Measurements from ENCODE around the gene NMT2.

Gene NMT2

DNA sequence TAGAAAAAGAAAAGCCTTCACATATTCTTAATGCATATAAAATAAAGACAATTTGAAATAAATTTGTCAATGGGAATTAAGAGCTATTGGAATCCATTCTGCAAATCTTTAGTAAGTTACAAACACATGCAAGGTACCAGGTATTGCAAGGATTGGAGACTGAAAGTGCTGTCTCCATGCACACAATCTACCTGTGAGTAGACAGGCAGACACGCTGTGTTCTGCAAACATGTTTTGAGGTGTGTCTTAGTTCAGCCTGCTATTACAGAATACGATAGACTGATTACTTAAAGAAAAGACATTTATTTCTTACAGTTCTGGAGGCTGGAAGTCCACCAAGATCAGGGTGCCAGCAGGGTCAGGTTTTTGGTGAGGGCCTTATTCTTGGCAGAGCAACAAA, 10.0 kb downstream of the NMT2 start:
- no peaks in the 10 kb centered on the region for H3K36me3 ChIP-seq (ENCODE audit: control insufficient read depth in 4 of 4, insufficient read depth in 4 of 4, low read length in 3 of 4)
- 100% methylated on average over 2 of the region's 2 CpGs for WGBS (ENCODE audit: insufficient coverage)
- DNase-seq = no peak
- CTCF ChIA-PET = no interaction called here
- POLR2A ChIA-PET = no interaction called here
- H3K9me3 ChIP-seq (ENCODE audit: control extremely low read depth in 1 of 5, control insufficient read depth in 4 of 5, insufficient read depth in 2 of 5, low read depth in 1 of 5, low read length in 4 of 5) = no peaks in the 10 kb centered on the region
- peaks cover 0 to 7% (median under 1%) of the 10 kb centered on the region in 4 experiments for H3K4me1 ChIP-seq (ENCODE audit: control extremely low read depth in 1 of 4, control insufficient read depth in 4 of 4, insufficient read depth in 4 of 4, low read length in 3 of 4)
- H3K27ac ChIP-seq (ENCODE audit: insufficient read depth in 1 of 2, low read depth in 1 of 2, low read length in 2 of 2, poor library complexity in 1 of 2, severe bottlenecking in 2 of 2) = no peak overlapping the region
- no peak overlapping the region for H3K4me3 ChIP-seq (ENCODE audit: control insufficient read depth in 1 of 7, extremely low read depth in 1 of 7, insufficient read depth in 4 of 7, low read depth in 2 of 7, low read length in 6 of 7)
- no peaks in the 10 kb centered on the region for H3K27me3 ChIP-seq (replicated peaks in 2 of 5; ENCODE audit: control insufficient read depth in 4 of 5, insufficient read depth in 5 of 5, low read length in 4 of 5)

DNA sequence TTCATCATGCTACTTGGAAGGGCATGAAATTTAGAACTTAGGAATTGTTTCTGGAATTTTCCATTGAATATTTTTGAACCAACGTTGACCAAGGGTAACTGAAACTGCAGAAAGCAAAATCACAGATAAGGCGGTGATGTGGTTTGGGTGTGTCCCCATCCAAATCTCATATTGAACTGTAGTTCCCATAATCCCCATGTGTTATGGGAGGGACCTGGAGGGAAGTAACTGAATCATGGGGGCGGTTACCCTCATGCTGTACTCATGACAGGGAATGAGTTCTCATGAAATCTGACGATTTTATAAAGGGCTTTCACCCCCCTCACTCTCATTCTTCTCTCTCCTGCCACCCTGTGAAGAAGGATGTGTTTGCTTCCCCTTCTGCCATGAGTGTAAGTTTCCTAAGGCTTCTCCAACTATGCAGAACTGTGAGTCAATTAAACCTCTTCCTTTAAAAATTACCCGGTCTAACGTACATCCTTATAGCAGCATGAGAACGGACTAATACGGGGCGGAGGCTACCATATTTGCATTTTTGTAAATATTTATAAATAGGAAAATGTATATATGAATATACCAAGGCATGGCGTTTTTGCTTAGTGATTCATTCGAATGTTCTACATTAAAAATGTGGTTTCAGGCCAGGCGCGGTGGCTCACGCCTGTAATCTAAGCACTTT, 12.4 kb downstream of the NMT2 start:
- Histone ChIP-seq H3K27me3 (replicated peaks in 2 of 5; ENCODE audit: control insufficient read depth in 4 of 5, insufficient read depth in 5 of 5, low read length in 4 of 5) (no peaks in the 10 kb centered on the region), H3K4me3 (ENCODE audit: control insufficient read depth in 1 of 7, extremely low read depth in 1 of 7, insufficient read depth in 4 of 7, low read depth in 2 of 7, low read length in 6 of 7) (no peak overlapping the region), H3K27ac (ENCODE audit: insufficient read depth in 1 of 2, low read depth in 1 of 2, low read length in 2 of 2, poor library complexity in 1 of 2, severe bottlenecking in 2 of 2) (no peak overlapping the region), H3K9me3 (ENCODE audit: control extremely low read depth in 1 of 5, control insufficient read depth in 4 of 5, insufficient read depth in 2 of 5, low read depth in 1 of 5, low read length in 4 of 5) (no peaks in the 10 kb centered on the region), H3K4me1 (ENCODE audit: control extremely low read depth in 1 of 4, control insufficient read depth in 4 of 4, insufficient read depth in 4 of 4, low read length in 3 of 4) (no peaks in the 10 kb centered on the region), H3K36me3 (ENCODE audit: control insufficient read depth in 4 of 4, insufficient read depth in 4 of 4, low read length in 3 of 4) (no peaks in the 10 kb centered on the region)
- ChIA-PET CTCF (no interaction called here), POLR2A (no interaction called here)
- DNase-seq = no peak
- 97% methylated on average over 8 of the region's 14 CpGs for WGBS (ENCODE audit: insufficient coverage)

DNA sequence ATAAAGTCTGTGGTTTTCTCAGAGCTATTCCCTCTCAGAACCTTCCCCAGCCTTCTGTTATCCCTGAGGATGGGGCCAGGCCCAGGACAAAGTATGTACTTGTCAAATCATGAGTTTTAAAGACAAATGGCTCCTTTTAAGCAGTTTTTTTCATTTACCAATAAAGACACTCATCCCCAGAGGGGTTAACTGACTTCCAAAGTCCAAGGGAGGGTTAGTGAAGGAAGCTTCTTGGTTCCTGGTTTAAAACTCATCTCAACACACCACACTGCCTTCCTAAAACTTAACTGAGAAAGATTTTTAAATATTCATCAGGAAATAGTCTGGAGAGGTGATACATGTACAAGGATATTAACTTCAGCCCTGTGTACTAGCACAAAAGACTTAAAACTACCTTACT, 15.9 kb downstream of the NMT2 start:
- no peaks in the 10 kb centered on the region for H3K27me3 ChIP-seq (replicated peaks in 2 of 5; ENCODE audit: control insufficient read depth in 4 of 5, insufficient read depth in 5 of 5, low read length in 4 of 5)
- POLR2A ChIA-PET = no interaction called here
- no peaks in the 10 kb centered on the region for H3K4me1 ChIP-seq (ENCODE audit: control extremely low read depth in 1 of 4, control insufficient read depth in 4 of 4, insufficient read depth in 4 of 4, low read length in 3 of 4)
- no peaks in the 10 kb centered on the region for H3K36me3 ChIP-seq (ENCODE audit: control insufficient read depth in 4 of 4, insufficient read depth in 4 of 4, low read length in 3 of 4)
- no peak overlapping the region for H3K4me3 ChIP-seq (ENCODE audit: control insufficient read depth in 1 of 7, extremely low read depth in 1 of 7, insufficient read depth in 4 of 7, low read depth in 2 of 7, low read length in 6 of 7)
- CTCF ChIA-PET = interaction anchor here (1.4 kb wide), 1 partner anchor 10 kb away, joined by 4 read pairs; no protein-coding TSS in a partner anchor
- DNase-seq = no peak
- H3K9me3 ChIP-seq (ENCODE audit: control extremely low read depth in 1 of 5, control insufficient read depth in 4 of 5, insufficient read depth in 2 of 5, low read depth in 1 of 5, low read length in 4 of 5) = no peaks in the 10 kb centered on the region
- no peak overlapping the region for H3K27ac ChIP-seq (ENCODE audit: insufficient read depth in 1 of 2, low read depth in 1 of 2, low read length in 2 of 2, poor library complexity in 1 of 2, severe bottlenecking in 2 of 2)

DNA sequence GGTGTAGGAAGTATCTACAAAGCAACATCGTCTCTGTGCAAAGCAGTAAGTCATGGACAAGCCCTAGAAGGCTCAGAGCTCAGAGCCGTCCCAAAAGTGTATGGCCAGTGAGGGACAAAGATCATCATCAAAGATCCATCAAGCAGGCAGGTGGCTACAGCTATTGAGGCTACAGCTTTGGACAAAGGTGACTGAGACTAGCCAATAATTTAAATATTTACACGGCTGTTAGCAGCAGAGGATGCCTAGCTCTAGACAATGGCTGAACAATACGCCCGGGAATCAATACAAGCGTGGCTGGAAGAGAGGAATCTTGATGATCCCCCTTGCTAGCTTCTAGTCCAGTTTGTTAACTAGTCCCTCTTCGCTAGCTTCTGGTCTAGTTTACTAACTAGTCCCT, 17.9 kb downstream of the NMT2 start:
- Histone ChIP-seq H3K9me3 (ENCODE audit: control extremely low read depth in 1 of 5, control insufficient read depth in 4 of 5, insufficient read depth in 2 of 5, low read depth in 1 of 5, low read length in 4 of 5) (no peaks in the 10 kb centered on the region), H3K4me3 (ENCODE audit: control insufficient read depth in 1 of 7, extremely low read depth in 1 of 7, insufficient read depth in 4 of 7, low read depth in 2 of 7, low read length in 6 of 7) (no peak overlapping the region), H3K27me3 (replicated peaks in 2 of 5; ENCODE audit: control insufficient read depth in 4 of 5, insufficient read depth in 5 of 5, low read length in 4 of 5) (no peaks in the 10 kb centered on the region), H3K27ac (ENCODE audit: insufficient read depth in 1 of 2, low read depth in 1 of 2, low read length in 2 of 2, poor library complexity in 1 of 2, severe bottlenecking in 2 of 2) (no peak overlapping the region), H3K36me3 (ENCODE audit: control insufficient read depth in 4 of 4, insufficient read depth in 4 of 4, low read length in 3 of 4) (no peaks in the 10 kb centered on the region), H3K4me1 (ENCODE audit: control extremely low read depth in 1 of 4, control insufficient read depth in 4 of 4, insufficient read depth in 4 of 4, low read length in 3 of 4) (no peaks in the 10 kb centered on the region)
- DNase-seq = no peak
- POLR2A ChIA-PET = no interaction called here
- CTCF ChIA-PET = interaction anchor here (0.6 to 1.0 kb wide), 2 partner anchors 13 to 42 kb away, joined by 3 to 4 read pairs; no protein-coding TSS in a partner anchor
- 100% methylated on average over 6 of the region's 7 CpGs for WGBS (ENCODE audit: insufficient coverage)

DNA sequence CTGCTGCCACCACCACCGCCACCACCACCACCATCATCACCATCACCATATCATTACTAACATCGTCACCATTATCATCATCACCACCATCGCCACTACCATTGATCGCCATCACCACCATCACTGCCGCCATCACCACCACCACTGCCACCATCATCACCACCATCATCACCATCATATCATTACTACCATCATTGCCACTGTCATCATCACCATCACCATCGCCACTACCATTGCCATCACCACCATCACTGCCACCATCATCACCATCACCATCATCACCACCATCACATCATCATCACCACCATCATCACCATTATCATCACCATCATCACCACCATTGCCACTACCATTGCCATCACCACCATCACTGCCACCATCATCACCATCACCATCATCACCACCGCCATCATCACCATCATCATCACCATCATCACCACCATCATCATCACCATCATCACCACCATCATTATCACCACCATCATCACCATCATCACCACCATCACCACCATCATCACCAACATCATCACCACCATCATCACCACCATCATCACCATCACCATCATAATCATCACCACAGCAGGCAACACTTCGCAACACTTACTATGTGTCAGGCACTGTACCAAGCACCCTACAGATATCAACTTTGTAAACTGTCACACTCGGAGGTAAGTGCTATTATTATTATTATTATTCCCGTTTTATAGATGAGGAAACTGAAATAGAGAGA, 19.3 kb downstream of the NMT2 start:
- POLR2A ChIA-PET = interaction anchor here (0.6 kb wide), 1 partner anchor 315 kb away, joined by 3 read pairs; no protein-coding TSS in a partner anchor
- H3K4me3 ChIP-seq (ENCODE audit: control insufficient read depth in 1 of 7, extremely low read depth in 1 of 7, insufficient read depth in 4 of 7, low read depth in 2 of 7, low read length in 6 of 7) = no peak overlapping the region
- no peaks in the 10 kb centered on the region for H3K9me3 ChIP-seq (ENCODE audit: control extremely low read depth in 1 of 5, control insufficient read depth in 4 of 5, insufficient read depth in 2 of 5, low read depth in 1 of 5, low read length in 4 of 5)
- no peak overlapping the region for H3K27ac ChIP-seq (ENCODE audit: insufficient read depth in 1 of 2, low read depth in 1 of 2, low read length in 2 of 2, poor library complexity in 1 of 2, severe bottlenecking in 2 of 2)
- CTCF ChIA-PET = no interaction called here
- WGBS (ENCODE audit: insufficient coverage) = 91% methylated on average over 6 of the region's 10 CpGs
- H3K36me3 ChIP-seq (ENCODE audit: control insufficient read depth in 4 of 4, insufficient read depth in 4 of 4, low read length in 3 of 4) = no peaks in the 10 kb centered on the region
- H3K4me1 ChIP-seq (ENCODE audit: control extremely low read depth in 1 of 4, control insufficient read depth in 4 of 4, insufficient read depth in 4 of 4, low read length in 3 of 4) = no peaks in the 10 kb centered on the region
- H3K27me3 ChIP-seq (replicated peaks in 2 of 5; ENCODE audit: control insufficient read depth in 4 of 5, insufficient read depth in 5 of 5, low read length in 4 of 5) = no peaks in the 10 kb centered on the region
- no peak for DNase-seq

DNA sequence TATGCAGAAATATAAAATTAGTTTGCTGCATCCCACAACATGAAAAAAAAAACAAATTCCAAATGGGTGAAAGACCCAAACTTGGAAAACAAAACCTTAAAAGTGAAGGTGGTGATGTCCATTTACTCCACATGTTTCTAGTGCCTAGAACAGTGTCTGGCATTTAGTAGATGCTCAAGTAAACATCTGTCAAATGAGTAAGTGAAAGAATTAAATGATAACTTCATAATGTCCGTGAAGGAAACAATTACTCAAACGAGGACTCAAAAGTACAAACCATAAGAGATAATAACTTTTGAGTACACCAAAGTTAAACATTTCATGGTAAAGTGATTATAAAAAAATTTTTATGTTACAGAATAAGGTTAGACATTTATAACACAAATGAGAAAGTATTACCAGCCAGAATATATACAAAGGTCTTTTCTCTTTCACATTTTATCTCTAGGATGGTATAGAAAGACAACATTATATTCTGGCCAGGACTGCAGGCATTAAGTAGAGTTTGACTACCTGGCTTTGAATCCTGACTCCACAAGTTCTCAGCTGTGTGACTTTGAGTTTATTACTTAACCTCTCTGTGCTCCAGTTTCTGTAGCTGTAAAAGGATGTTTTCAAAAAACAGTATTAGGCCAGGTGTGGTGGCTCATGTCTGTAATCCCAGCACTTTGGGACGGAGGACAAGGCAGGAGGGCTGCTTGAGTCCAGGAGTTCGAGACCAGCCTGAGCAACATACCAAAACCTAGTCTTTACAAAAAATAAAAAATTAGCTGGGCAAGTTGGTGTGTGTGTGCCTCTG, 20.7 kb downstream of the NMT2 start:
- Histone ChIP-seq H3K27ac (ENCODE audit: insufficient read depth in 1 of 2, low read depth in 1 of 2, low read length in 2 of 2, poor library complexity in 1 of 2, severe bottlenecking in 2 of 2) (no peak overlapping the region), H3K4me1 (ENCODE audit: control extremely low read depth in 1 of 4, control insufficient read depth in 4 of 4, insufficient read depth in 4 of 4, low read length in 3 of 4) (no peaks in the 10 kb centered on the region), H3K27me3 (replicated peaks in 2 of 5; ENCODE audit: control insufficient read depth in 4 of 5, insufficient read depth in 5 of 5, low read length in 4 of 5) (no peaks in the 10 kb centered on the region), H3K9me3 (ENCODE audit: control extremely low read depth in 1 of 5, control insufficient read depth in 4 of 5, insufficient read depth in 2 of 5, low read depth in 1 of 5, low read length in 4 of 5) (no peaks in the 10 kb centered on the region), H3K36me3 (ENCODE audit: control insufficient read depth in 4 of 4, insufficient read depth in 4 of 4, low read length in 3 of 4) (no peaks in the 10 kb centered on the region), H3K4me3 (ENCODE audit: control insufficient read depth in 1 of 7, extremely low read depth in 1 of 7, insufficient read depth in 4 of 7, low read depth in 2 of 7, low read length in 6 of 7) (no peak overlapping the region)
- POLR2A ChIA-PET = no interaction called here
- no CpG with 5 or more reads among the region's 4 CpGs for WGBS (ENCODE audit: insufficient coverage)
- CTCF ChIA-PET = no interaction called here
- no peak for DNase-seq

DNA sequence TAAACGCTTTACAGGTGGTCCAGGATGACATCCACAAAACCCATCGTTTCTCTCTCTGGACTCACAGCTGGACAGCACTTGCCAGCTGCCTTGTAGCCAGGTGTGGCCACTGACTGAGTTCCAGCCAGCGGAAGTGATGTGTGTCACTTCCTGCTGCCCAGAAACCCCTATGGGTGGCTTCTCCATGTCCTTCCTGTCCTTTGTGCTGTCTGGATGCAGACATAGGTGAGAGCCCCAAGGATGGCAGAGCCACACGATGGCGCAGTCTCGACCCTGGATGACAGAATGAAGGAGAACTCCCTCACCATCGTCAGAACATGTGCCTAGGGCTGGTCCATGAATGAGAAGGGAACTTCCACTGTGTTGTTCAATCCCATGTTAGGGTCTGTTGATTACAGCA, 22.1 kb downstream of the NMT2 start:
- 93% methylated on average over 6 of the region's 7 CpGs for WGBS (ENCODE audit: insufficient coverage)
- Histone ChIP-seq H3K36me3 (ENCODE audit: control insufficient read depth in 4 of 4, insufficient read depth in 4 of 4, low read length in 3 of 4) (no peaks in the 10 kb centered on the region), H3K27me3 (replicated peaks in 2 of 5; ENCODE audit: control insufficient read depth in 4 of 5, insufficient read depth in 5 of 5, low read length in 4 of 5) (no peaks in the 10 kb centered on the region), H3K4me1 (ENCODE audit: control extremely low read depth in 1 of 4, control insufficient read depth in 4 of 4, insufficient read depth in 4 of 4, low read length in 3 of 4) (peaks cover 0 to 5% (median 2%) of the 10 kb centered on the region in 4 experiments), H3K27ac (ENCODE audit: insufficient read depth in 1 of 2, low read depth in 1 of 2, low read length in 2 of 2, poor library complexity in 1 of 2, severe bottlenecking in 2 of 2) (no peak overlapping the region), H3K9me3 (ENCODE audit: control extremely low read depth in 1 of 5, control insufficient read depth in 4 of 5, insufficient read depth in 2 of 5, low read depth in 1 of 5, low read length in 4 of 5) (no peaks in the 10 kb centered on the region), H3K4me3 (ENCODE audit: control insufficient read depth in 1 of 7, extremely low read depth in 1 of 7, insufficient read depth in 4 of 7, low read depth in 2 of 7, low read length in 6 of 7) (no peak overlapping the region)
- CTCF ChIA-PET = no interaction called here
- no peak for DNase-seq
- POLR2A ChIA-PET = no interaction called here

Data from common myeloid progenitor, CD34-positive (primary cell).